Coronary artery (tissue), 2 donors: ENCODE results near the gene ADCY7.
A peak's percentile ranks its signal among the peaks of the same experiment; 100 is the strongest.

ENCODE experiments used
- DNase-seq: peaks from one replicate; pipeline ENCODE4 v3.0.0-alpha.2; 2017; ENCODE audit warnings: low spot score
- H3K27ac ChIP-seq, 2 donors: fragments of 200-600 bp; sonication (generic); one replicate each; pipeline ENCODE4 v1.5.1; 2016 to 2019
- H3K4me3 ChIP-seq: fragments of 200-600 bp; sonication (generic); 2 replicates; pipeline ENCODE4 v1.5.1; 2016; ENCODE audit warnings: mild to moderate bottlenecking, moderate library complexity
- CTCF ChIP-seq: fragments of 200-600 bp; sonication (generic); IDR thresholded peaks from one replicate; pipeline ENCODE4 v1.5.1; 2019; ENCODE audit warnings: antibody characterized with exemption

ADCY7 gene

DNA sequence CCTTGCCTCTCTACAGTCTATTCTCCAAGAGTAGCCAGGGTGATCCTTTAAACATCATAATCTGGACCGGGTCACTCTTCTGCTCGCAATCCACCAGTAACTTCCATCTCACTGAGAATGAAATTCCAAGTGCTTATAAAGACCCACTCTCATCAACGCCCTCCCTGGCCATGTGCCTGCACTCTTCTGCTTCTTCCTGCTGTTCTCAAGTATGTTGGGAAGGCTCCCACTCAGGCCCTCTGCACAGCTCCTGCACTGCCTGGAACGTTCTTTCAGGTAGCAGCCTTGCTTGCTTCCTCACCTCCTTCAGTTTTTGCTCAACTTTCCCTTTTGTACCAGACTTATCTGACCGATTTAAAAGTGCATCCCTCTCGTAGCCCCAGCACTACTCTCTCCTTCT is 58.0 kb downstream of the ADCY7 start:
- Histone ChIP-seq H3K4me3 (no peak overlapping the region), H3K27ac (peak overlapping the region in 1 of 2 donors; percentile 6)
- DNase-seq, result no peak
- no peak for TF ChIP-seq CTCF

DNA sequence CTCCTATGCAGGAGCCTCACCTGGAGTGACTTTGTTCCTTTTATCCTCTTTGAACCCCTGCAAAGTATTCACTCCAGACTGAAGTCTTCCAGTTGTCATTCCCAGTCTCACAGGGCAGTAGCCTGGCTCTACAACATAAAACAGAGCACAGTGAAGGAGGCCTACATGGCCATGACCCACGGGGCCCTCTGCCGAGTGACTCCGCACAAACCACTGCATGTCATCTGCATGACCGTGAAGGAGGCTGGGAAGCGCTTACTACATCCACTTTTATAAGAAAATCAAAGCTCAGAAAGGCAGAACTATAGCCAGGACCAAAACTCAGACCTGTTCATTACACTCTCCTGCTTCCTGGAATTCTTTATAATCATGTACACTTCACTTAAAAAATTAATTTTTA is 59.9 kb downstream of the ADCY7 start:
- Histone ChIP-seq H3K27ac (no peak overlapping the region), H3K4me3 (no peak overlapping the region)
- no peak for TF ChIP-seq CTCF
- no peak for DNase-seq

- TF ChIP-seq CTCF, result peak; percentile 13
- no peak overlapping the region for H3K27ac ChIP-seq
Measured at GRCh38 chr16:50326835-50327465, 60.6 kb downstream of the ADCY7 start.

DNA sequence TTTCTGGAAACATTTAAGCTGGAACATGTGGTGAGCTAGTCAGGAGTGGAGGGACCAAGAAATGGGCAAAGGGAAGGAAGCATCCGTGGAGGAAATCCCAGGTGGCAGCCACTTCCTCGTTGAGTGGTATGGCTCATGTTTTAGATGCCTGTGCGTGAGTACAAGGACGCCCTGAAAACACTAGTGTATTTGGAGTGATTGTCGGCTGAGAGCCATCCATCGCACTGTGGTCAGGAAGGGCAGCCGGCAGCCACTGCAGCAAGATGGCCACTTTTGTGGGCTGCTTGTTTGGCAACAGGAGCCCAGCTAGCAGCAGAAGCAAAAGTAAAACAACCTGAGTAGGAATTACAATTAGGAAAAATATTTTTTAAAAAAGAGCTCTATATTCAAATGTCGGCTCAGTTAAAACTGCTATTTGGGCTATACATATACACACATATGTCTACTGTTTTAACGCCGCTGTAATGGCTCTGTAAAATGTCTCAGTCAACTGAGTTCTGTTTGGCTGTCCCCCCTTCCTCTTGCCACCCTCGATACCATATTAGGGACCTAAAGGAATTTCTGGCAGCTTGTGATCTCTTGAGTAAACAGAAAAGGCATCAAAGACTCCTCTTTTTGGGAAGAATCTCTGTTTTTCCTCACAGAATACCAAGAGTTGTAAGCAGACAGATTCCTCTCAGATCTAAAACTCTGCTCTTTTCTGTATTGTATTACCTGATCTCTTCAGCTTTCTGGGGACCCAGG is 63.3 kb downstream of the ADCY7 start:
- Histone ChIP-seq H3K27ac (peak overlapping the region in 1 of 2 donors; percentile 5), H3K4me3 (no peak overlapping the region)
- DNase-seq, result no peak
- TF ChIP-seq CTCF, result no peak

More at GRCh38 chr16:50326835-50327465, 60.6 kb downstream of the ADCY7 start:
- no peak overlapping the region for H3K4me3 ChIP-seq
- DNase-seq, result no peak

DNA sequence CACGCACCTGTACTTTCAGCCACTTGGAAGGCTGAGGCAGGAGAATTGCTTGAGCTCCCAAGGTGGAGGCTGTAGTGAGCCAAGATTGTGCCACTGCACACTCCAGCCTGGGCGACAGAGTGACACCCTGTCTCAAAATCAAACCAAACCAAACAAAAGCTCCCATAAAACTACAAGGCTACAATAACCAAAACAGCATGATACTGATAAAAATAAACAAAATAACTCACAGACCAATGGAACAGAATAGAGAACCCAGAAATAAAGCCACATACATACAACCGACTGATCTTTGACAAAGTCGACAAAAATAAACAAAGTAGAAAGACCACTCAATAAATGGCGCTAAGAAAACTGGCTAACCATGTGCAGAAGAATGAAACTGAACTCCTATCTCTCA is 65.2 kb downstream of the ADCY7 start:
- Histone ChIP-seq H3K27ac (no peak overlapping the region), H3K4me3 (no peak overlapping the region)
- no peak for TF ChIP-seq CTCF
- DNase-seq, result no peak

DNA sequence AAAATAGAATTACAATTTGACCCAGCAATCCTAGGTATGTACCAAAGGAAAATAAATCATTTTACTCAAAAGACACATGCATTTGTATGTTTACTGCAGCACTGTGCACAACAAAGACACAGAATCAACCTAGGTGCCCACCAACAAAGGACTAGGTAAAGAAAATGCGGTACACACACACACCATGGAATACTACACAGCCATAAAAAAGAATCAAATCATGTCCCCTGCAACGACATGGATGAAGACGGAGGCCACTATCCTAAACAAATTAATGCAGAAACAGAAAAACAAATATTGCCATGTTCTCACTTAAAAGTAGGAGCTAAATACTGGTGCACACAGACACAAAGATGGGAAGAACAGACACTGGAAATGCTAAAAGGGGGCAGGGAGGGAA is 66.2 kb downstream of the ADCY7 start:
- no peak overlapping the region for H3K27ac ChIP-seq
- no peak for TF ChIP-seq CTCF
- DNase-seq, result no peak

More for the DNA sequence above, 66.2 kb downstream of the ADCY7 start:
- H3K4me3 ChIP-seq, result no peak overlapping the region
